Anterior cingulate cortex (tissue), 58 donors: ENCODE results near the gene CSNK1E.

ENCODE experiments used
- DNase-seq, 58 donors: peaks; one replicate each; lab custom pipeline; 2025; lab: John Stamatoyannopoulos, UW

CSNK1E gene

DNA sequence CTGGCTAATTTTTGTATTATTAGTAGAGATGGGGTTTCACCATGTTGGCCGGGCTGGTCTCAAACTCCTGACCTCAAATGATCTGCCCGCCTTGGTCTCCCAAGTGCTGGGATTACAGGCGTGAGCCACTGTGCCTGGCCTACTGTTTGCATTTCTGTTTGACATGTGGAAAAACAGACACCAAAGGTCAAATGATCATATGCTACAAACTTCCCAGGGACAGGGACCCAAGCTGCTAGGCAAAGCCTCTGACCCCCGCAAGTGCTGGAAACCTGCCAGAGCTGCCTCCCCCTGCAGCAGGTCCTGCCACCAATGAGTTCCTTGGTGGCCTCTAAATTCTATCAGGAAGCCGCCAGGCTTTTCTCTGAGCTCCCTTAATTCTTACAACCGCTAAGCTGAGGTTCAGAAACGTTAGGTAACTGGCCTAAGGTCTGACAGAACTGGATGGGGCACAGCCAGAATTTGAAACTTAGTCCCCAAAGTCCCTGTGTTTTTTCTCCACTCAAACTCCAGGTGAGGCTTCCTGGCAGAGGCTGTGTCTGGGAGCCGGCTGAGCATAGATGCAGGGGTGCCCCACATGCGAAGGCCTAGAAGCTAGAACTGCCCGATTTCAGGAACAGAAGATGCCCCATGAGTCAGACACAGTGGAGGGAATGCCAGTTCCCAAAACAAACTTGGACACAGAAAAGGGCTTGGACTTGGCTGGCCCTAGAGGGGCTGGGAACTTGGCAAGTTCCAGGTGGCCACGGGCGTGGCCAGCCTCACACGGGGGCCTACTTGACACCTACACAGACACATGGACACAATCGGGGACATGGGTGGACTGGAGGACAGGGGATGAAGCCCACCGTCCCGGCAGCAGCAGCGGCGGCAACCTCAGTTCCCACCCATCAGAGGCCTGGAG lies 7.4 kb downstream of the CSNK1E start:
- peak in 2 of 58 donors; percentile 25 to 26 for DNase-seq

DNA sequence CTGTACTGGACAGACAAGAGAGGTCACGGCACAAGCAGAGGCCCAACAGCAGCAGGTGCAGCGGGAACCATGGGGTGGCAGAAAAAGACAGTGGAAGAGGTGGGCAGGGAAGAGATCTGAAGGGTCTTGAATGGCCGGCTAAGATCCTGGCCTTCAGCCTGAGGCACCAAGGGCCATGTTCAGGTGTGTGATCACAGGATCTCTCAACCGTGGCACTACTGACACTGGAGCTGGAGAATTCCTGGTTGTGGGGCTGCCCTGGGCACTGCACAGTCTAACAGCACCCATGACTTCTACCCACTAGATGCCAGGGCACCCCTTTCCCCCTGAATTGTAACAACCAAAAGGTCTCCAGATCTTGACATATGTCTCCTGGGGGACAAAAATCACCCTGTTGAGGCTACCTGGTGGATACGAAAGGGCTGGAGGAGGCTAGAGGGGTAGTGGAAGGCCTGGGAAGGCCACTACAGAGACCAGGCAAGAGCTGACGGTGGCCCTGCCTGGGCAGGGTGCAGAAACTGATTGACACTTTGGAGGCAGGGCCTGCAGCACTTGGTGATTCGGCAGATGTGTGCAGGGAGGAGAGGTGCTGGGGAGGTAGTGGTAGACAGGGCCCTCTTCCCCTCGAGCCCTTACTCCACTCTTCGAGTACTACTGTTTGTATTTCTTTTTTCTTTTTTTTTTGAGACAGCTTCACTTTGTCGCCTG lies 8.3 kb downstream of the CSNK1E start:
- DNase-seq: no peak

- DNase-seq: no peak
Measured at GRCh38 chr22:38305471-38306448, 11.5 kb downstream of the CSNK1E start.

DNA sequence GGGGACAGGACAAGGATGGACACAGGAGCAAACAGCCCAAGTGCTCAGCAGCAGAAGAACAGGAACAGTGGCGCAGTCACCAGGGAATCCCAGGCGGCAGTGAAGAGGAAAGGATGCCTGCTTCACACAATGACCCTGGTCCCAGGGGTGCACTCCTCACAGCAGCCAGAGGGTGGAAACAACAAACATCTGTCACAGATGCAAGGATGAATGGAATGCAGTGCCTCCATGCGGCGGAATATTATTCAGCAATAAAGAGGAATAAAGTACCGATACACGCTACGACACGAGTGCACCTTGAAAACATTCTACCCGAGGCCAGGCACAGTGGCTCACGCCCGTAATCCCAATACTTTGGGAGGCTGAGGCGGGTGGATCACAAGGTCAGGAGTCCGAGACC lies 12.7 kb downstream of the CSNK1E start:
- peak in 2 of 58 donors; percentile 12 to 19 for DNase-seq

- no peak for DNase-seq
Measured at GRCh38 chr22:38303974-38304373, 13.3 kb downstream of the CSNK1E start.

DNA sequence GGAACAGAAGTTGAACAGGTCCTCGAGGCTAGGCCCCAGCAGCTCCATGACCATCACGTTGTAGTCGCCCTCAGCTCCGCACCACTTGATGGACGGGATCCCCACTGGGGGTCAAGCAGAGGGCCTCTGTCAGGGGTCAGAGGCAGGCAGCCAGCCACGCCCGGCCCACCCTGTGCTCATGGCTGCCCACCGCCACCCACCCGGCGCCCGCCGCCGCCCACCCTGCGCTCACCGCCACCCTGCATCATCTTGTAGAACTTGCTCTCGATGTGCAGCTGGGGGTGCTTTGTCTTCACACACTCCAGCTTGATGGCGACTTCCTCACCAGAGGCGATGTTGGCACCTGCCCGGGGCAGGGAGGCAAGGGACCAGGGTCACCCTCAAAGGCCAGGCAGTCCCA lies 14.3 kb downstream of the CSNK1E start:
- DNase-seq: no peak

- DNase-seq: no peak
Measured at GRCh38 chr22:38300946-38301345, 16.3 kb downstream of the CSNK1E start.

DNA sequence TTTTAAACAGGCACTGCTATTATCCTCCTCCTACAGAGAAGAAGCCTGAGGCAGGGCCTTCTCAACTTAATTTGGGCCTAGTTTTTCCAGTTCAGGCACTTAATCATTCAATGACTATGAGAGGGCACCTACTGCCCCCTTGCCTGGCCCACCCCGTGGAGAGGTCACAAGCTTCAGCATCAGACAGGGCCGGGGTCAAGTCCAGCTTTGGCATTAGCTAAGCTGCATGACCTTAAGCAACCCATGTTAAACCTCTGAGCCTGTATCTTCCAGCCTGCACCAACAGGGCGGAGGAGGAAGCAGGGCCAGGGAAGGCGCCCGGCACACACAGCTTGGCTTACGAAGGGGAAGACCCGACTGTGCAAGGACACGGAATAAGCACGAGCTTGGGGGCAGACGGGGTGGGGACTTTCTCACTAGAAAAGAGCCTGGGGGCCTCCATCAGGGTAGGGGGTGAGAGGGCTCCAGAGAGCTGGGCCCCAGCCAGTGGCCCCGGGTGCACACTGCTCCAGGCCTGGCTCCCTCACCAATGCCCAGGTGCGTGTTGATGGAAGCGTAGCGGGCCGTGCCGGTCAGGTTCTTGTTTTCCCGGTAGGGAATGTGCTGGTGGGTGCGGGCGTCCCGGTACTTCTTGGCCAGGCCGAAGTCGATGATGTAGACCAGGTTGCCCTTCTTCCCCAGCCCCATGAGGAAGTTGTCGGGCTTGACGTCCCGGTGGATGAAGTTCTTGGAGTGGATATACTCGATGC lies 16.9 kb downstream of the CSNK1E start:
- no peak for DNase-seq

DNA sequence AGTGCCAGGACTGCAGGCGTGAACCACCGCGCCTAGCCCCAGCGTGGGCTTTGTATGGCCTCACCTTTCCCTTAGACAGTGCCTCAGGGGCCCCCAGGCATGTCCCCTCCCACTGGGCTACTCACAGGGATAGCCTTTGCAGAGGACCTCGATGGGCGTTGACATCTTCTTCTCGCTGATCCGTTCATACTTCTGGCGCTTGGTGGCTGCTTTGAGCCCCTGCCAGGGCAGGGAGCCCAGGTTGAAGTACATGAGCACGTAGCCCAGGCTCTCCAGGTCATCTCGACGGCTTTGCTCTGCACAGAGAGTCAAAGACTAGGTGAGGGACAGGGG lies 17.5 kb downstream of the CSNK1E start:
- DNase-seq: no peak

- no peak for DNase-seq
Measured at GRCh38 chr22:38298312-38299005, 18.8 kb downstream of the CSNK1E start.

DNA sequence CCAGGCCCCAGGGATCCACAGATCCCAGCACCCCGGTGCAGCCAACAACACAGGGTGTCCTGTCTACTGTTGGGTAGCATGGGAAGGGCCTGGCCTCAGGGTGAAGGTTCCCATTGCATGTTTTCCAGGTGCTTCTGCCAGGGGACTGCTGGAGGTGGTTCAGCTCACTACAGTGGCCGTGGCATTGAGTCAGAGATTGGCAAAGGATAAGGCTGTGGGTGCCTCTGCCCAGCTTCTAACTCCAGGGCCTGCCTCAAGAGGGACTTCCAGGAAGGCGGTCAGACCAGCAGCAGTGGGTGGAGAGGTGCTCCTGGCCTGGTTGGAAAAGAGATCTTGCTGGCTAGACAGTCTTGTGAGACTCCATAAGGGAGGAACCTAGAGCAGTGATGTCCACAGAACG lies 20.9 kb downstream of the CSNK1E start:
- no peak for DNase-seq

- DNase-seq: no peak
Measured at GRCh38 chr22:38295863-38296262, 21.4 kb downstream of the CSNK1E start.

DNA sequence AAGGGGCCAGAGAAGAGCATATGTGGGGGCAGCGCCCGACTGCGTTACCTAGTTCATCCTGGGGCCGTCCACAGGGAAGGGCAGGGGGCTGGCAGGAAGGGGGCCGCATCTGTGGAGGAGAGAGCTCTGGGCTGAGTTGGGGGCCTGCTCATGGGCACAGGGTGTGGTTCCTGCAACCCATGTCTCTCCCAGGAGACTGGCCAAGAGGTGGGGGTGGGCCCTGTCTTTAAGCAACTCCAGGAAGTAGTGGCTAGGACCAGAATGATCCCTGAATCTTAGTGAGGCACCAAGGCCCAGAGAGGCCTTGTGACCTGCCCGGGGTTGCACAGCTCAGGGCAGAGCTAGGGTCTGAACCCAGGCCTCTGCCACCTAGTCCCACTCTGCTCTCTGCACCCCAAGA lies 21.9 kb downstream of the CSNK1E start:
- DNase-seq: no peak

DNA sequence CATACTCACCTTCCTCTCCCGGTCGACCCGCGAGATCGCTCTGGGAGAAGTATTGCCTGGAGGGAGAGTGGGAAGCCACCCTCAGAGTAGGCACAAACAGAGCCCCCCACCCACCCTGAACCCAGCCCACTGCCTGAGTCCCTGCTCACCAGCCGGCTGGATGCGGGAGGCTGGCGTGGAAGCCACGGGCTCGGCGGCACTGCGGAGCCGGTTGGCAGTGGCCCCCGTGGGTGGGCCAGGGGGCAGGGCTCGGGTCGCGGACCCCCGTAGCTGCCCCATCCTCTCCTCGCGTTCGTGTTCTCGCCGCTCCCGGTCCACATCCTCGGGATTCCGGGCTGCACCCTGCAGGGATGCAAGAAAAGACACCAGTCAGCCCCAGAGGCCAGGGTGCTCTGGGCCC lies 23.0 kb downstream of the CSNK1E start:
- no peak for DNase-seq

- DNase-seq: no peak
Measured at GRCh38 chr22:38292694-38293093, 24.5 kb downstream of the CSNK1E start.

DNA sequence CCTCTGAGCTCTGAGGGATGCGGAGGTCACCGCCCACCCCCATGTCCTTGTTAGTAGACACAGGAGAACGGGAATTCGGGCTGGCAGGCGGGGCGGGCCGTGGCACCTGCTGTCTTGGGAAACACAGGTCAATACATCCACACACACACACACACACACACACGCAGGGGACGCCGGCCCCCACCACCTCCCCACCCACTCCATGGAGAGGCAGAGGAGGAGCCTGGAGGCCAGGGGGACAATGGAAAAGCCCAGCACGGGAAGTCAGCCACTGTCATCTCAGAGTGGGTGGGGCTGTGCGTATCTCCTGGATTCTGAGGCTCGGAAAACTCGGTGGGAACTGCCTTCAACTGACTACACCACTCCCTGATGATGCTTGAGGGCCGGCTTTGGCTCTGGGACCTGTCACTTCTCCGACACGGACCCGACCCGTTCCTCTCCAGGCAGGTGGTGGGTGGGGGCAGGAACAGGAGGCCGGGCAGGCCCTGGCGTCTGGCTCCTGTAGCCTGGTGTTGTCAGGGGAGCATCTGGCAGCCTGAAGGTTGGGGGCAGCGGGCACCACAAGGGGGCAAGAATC lies 25.9 kb downstream of the CSNK1E start:
- DNase-seq: peak in 1 of 58 donors; percentile 43

DNA sequence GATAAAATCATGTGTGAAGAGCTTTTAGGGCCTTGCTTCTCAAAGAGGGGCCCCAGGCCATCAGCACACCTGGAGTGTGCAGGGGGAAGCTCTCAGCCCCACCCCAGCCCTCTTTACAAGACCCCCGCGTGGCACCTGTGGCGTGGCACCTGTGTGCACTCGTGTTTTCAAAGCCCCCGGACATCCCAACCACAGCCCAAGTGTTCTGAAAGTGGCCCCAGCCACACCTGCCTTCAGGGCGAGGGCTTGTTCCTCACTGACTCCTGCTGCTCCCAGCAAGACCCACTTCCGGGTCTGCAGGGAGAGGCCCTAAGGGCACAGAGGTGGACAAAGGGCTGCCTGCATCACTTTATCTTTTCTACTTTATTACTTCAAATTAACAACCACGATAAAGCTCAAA lies 26.9 kb downstream of the CSNK1E start:
- no peak for DNase-seq

DNA sequence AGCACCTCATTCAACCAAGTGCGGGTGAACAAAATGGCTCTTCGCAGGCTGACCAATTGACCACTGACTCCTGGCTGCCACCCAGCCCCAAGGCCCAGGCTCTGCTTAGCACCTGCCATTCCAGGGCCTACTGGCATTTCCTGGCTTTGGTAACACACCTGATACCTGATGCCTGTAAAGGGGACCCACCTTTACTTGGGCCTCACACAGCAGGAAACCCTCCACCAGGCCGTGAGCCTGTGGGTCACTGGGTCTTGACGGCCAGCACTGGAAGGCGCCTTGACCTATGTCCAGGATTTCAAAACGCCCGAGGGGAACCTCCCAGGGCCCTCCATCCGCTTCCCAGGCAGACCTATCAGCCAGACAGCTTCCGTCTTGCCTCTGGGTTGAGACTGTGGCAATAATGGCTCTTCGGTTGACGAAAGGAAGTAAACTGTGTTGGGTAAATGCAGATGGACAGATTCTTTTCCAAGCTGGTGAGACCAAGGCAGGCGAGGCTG lies 27.6 kb downstream of the CSNK1E start:
- DNase-seq: no peak
